BE2C (cell line): Measurements from ENCODE around the gene MRPL10.

ENCODE experiments used
- DNase-seq: peaks from one replicate; pipeline ENCODE4 v3.0.0-alpha.2; 2020
- H3K27me3 ChIP-seq: fragments of 250-450 bp; sonication (Bioruptor Pico); 2 replicates; pipeline ENCODE4 v1.5.1; 2020; ENCODE audit warnings: mild to moderate bottlenecking
- H3K36me3 ChIP-seq: fragments of 250-450 bp; sonication (Bioruptor Pico); 2 replicates; pipeline ENCODE4 v1.5.1; 2020; ENCODE audit warnings: mild to moderate bottlenecking
- H3K4me1 ChIP-seq: fragments of 250-450 bp; sonication (Bioruptor Pico); 2 replicates; pipeline ENCODE4 v1.5.1; 2020
- H3K4me3 ChIP-seq: 2 replicates; pipeline ENCODE4 v1.5.1; 2011; ENCODE audit warnings: low read depth, low read length
- H3K9me3 ChIP-seq: fragments of 250-450 bp; sonication (Bioruptor Pico); 2 replicates; pipeline ENCODE4 v1.5.1; 2020
- CTCF ChIP-seq: IDR thresholded peaks from 2 replicates; pipeline ENCODE4 v1.5.1; 2012; ENCODE audit warnings: mild to moderate bottlenecking, low read depth, low read length

The MRPL10 gene

DNA sequence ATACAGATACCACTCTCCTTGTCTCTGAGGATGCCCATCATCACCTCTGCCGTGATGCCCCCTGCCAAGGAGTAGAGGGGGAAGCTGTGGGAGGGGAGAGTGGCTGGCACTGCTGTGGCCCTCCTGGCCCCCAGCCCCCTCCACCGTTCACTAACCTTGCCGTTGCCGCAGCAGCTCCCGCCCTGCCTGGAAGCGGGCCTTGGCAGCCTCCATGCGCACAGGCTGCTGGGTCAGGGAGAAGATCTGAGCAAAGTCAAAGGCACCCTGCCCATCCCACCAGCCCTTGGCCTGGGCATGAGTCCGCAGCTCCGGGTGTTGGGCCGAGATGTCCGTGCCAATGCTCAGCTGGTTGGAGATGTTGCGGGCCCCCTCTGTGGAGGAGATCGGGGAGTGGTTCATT, 7.3 kb upstream of the MRPL10 start:
- H3K4me3 ChIP-seq: no peak overlapping the region
- no peak for TF ChIP-seq CTCF
- no peak for DNase-seq
- H3K36me3 ChIP-seq: no peaks in the 10 kb centered on the region
- no peaks in the 10 kb centered on the region for H3K9me3 ChIP-seq
- H3K27me3 ChIP-seq: no peaks in the 10 kb centered on the region
- H3K4me1 ChIP-seq: no peaks in the 10 kb centered on the region

DNA sequence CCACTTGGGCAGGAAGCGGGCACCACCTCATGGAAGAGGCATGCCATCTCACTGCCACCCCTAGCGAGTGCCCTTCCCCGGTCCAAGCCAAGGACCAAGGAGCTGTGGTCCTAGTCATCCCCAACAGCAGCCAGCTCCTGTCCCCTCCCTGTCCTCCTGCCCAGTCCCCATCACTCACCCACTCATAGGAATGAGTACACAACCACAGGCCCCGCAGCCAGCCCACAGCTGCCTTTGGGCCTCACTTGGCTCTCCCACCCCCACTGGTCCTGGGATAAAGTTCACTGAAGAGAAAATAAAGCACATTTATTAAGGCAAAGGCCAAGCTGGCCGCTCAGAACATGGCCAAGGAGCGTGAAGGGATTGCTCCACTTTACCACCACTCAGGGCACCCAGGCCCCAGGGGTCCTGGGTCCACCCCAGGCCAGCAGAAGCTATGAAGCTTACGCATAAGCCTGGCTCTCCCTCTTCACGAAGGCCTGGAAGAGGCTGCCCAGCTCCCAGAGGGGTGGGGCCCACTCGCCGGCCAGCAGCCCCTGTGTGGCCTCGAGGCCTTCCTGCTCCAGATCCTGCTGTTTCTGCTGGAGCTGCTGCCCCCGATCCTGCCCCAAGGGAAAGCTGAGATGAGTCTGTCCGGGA, 6.2 kb upstream of the MRPL10 start:
- Histone ChIP-seq H3K4me1 (no peaks in the 10 kb centered on the region), H3K36me3 (no peaks in the 10 kb centered on the region), H3K9me3 (no peaks in the 10 kb centered on the region), H3K4me3 (no peak overlapping the region), H3K27me3 (no peaks in the 10 kb centered on the region)
- no peak for TF ChIP-seq CTCF
- no peak for DNase-seq

GRCh38 chr17:47836601-47837000, 5.3 kb upstream of the MRPL10 start:
- H3K9me3 ChIP-seq: no peaks in the 10 kb centered on the region
- H3K4me3 ChIP-seq: no peak overlapping the region
- H3K4me1 ChIP-seq: no peaks in the 10 kb centered on the region
- no peaks in the 10 kb centered on the region for H3K36me3 ChIP-seq
- no peak for DNase-seq
- no peak for TF ChIP-seq CTCF
- H3K27me3 ChIP-seq: no peaks in the 10 kb centered on the region

- no peaks in the 10 kb centered on the region for H3K4me1 ChIP-seq
These were observed 3.4 kb upstream of the MRPL10 start for GRCh38 chr17:47834756-47835155.

DNA sequence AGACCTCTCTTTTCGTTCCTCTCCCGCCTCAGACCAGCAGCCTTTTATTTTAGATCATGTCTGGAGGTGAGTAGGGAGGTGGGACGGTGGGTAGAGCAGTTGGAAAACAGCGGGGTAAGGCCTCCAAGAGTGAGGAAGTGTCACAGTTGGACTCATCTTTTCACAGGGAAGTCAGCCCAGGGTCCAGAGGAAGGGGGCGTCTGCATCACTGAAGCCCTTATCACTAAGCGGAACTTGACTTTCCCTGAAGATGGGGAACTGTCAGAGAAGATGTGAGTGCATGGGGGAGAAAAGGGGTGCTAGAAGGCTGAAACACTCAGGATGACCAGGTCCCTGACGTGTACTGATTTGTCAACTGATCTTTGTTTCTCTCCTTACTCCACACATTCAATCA, 590 bp upstream of the MRPL10 start:
- Histone ChIP-seq H3K36me3 (peaks cover 11% of the 10 kb centered on the region), H3K4me3 (peak overlapping the region; percentile 99), H3K9me3 (no peaks in the 10 kb centered on the region), H3K27me3 (no peaks in the 10 kb centered on the region), H3K4me1 (no peaks in the 10 kb centered on the region)
- DNase-seq: no peak
- no peak for TF ChIP-seq CTCF

More at GRCh38 chr17:47834756-47835155, 3.4 kb upstream of the MRPL10 start:
- no peaks in the 10 kb centered on the region for H3K27me3 ChIP-seq
- H3K4me3 ChIP-seq: no peak overlapping the region
- H3K9me3 ChIP-seq: no peaks in the 10 kb centered on the region
- DNase-seq: no peak
- no peak for TF ChIP-seq CTCF
- H3K36me3 ChIP-seq: no peaks in the 10 kb centered on the region

GRCh38 chr17:47830396-47831002, 842 bp downstream of the MRPL10 start:
- Histone ChIP-seq H3K4me3 (peak overlapping the region; percentile 99), H3K9me3 (no peaks in the 10 kb centered on the region), H3K27me3 (no peaks in the 10 kb centered on the region), H3K4me1 (no peaks in the 10 kb centered on the region), H3K36me3 (peaks cover 21% of the 10 kb centered on the region)
- DNase-seq: no peak
- no peak for TF ChIP-seq CTCF
